Stimulated activated CD4-positive, alpha-beta T cell treated with anti-CD3 and anti-CD28 coated beads, TNF-alpha, amount 100 ng/mL, for 4 hours (primary cell): Measurements from ENCODE around the gene LOXL1.

Experiments
- DNase-seq, 3 experiments: peaks; one replicate each; pipeline ENCODE4 v3.0.0-alpha.2; 2020; ENCODE audit warnings: low read depth in 3 of 3

LOXL1 gene

DNA sequence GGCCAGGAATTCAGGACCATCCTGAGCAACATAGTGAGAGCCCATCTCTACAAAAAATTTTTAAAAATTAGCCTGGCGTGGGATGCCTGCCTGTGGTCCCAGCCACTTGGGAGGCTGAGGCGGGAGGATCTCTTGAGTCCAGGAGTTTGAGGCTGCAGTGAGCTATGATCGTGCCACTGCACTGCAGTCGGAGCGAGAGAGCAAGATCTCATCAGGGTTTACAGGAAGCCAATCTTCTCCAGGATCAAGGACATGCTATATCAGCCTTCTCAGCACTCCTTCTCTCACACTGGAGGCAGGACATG lies 66.3 kb downstream of the LOXL1 start:
- DNase-seq, result no peak

DNA sequence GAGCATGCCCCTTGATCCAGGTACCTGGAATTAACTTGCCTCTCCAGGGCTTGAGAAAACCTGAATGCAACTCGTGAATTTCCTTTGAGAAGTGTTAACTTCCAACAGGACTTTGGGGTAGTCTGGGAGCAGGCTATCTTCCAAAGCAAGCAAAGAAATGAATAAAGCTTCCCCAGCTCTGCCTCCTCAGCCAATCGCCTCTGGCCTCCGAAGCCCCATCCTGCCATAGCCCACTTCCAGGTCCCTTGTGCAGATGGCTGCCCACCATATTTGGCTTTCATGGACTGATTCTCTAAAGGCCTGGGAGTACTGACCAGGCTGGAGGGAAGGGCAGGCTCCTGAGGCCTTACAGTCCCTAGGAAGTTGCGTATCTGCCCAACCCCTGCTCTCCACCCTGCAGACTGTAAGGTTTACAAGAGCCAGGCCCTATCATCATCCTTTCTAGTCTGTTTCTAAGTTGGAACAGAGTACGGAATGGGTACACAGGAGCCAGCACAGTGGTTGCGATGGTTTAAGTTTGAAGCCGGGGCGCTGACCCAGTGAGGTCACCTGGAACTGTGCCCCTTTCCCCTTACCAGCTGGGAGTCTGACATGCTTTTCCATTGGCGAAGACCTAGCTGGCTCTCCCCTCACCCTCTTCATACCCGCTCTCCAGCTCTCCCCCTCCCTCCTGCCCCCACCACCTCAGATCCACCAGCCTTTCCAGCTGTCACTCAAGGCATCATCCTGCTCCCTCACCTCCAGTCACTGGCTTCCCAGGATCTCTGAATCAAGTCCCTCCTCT lies 67.1 kb downstream of the LOXL1 start:
- DNase-seq, result no peak

GRCh38 chr15:73994413-73994883 lies 68.2 kb downstream of the LOXL1 start, which contains the start of gene PML:
TSS of gene PML (plus strand) at chr15:73994716. CDS start at chr15:73994813, 97 bp downstream.
- DNase-seq, result peak; percentile 79 to 88 (median 86)

- DNase-seq, result no peak
These were observed 68.8 kb downstream of the LOXL1 start for GRCh38 chr15:73994912-73995622.

DNA sequence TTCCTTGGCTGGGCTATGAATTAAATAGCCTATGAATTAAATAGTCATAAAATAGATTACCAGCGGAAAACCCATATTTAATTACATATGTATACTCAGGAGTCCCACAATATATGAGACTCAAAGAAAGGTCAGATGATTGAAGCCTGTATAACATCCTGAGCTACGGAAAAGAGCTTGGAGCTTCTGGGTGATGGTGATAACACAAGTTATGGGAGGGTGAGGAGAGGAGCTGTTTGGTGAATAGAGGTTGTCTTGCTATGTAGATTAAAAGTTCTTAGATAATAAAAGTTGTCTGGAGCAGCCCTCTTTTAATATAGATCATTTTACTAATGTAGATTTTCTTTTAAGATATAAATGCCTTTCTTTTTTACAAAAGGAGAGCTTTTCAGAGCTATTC lies 70.0 kb downstream of the LOXL1 start:
- DNase-seq, result no peak

GRCh38 chr15:73996939-73997338 lies 70.7 kb downstream of the LOXL1 start:
- no peak for DNase-seq

DNA sequence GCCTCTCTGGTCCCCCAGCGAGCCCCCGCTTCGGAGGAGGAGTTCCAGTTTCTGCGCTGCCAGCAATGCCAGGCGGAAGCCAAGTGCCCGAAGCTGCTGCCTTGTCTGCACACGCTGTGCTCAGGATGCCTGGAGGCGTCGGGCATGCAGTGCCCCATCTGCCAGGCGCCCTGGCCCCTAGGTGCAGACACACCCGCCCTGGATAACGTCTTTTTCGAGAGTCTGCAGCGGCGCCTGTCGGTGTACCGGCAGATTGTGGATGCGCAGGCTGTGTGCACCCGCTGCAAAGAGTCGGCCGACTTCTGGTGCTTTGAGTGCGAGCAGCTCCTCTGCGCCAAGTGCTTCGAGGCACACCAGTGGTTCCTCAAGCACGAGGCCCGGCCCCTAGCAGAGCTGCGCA lies 71.7 kb downstream of the LOXL1 start:
- DNase-seq, result no peak
